8988T (cell line): ENCODE measurements around the gene MESP2.

Experiments
- DNase-seq: peaks from one replicate; pipeline ENCODE4 v3.0.0; 2011

The MESP2 gene

GRCh38 chr15:89756897-89757296 lies 19.2 kb upstream of the MESP2 start:
- no peak for DNase-seq

GRCh38 chr15:89758283-89758682 lies 17.8 kb upstream of the MESP2 start:
- no peak for DNase-seq

- no peak for DNase-seq
Observed at GRCh38 chr15:89758981-89759380, 17.2 kb upstream of the MESP2 start.

GRCh38 chr15:89759835-89760234 lies 16.3 kb upstream of the MESP2 start:
- no peak for DNase-seq

- DNase-seq, result peak; percentile 66
Observed at GRCh38 chr15:89760303-89761008, 15.7 kb upstream of the MESP2 start.

- DNase-seq, result no peak
Observed at GRCh38 chr15:89761009-89761831, 14.9 kb upstream of the MESP2 start.

- no peak for DNase-seq
Observed at GRCh38 chr15:89761929-89762328, 14.2 kb upstream of the MESP2 start.

- no peak for DNase-seq
Observed at GRCh38 chr15:89765694-89766093, 10.4 kb upstream of the MESP2 start.

- DNase-seq, result no peak
Observed at GRCh38 chr15:89766357-89767311, 9.5 kb upstream of the MESP2 start.

GRCh38 chr15:89767411-89767915 lies 8.7 kb upstream of the MESP2 start:
- no peak for DNase-seq

- no peak for DNase-seq
Observed at GRCh38 chr15:89768071-89768500, 8.0 kb upstream of the MESP2 start.

GRCh38 chr15:89769366-89769765 lies 6.8 kb upstream of the MESP2 start:
- no peak for DNase-seq

- no peak for DNase-seq
Observed at GRCh38 chr15:89770041-89770440, 6.1 kb upstream of the MESP2 start.

GRCh38 chr15:89772932-89773583 lies 3.1 kb upstream of the MESP2 start:
- no peak for DNase-seq

GRCh38 chr15:89774492-89774891 lies 1.6 kb upstream of the MESP2 start:
- no peak for DNase-seq

GRCh38 chr15:89775815-89776214 lies 317 bp upstream of the MESP2 start:
- DNase-seq, result no peak

- DNase-seq, result no peak
Observed at GRCh38 chr15:89777073-89777751, 1.1 kb downstream of the MESP2 start.

- no peak for DNase-seq
Observed at GRCh38 chr15:89777782-89778380, 1.7 kb downstream of the MESP2 start.

GRCh38 chr15:89778861-89779260 lies 2.7 kb downstream of the MESP2 start:
- no peak for DNase-seq

- no peak for DNase-seq
Observed at GRCh38 chr15:89780601-89781000, 4.5 kb downstream of the MESP2 start.

- no peak for DNase-seq
Observed at GRCh38 chr15:89781055-89781454, 4.9 kb downstream of the MESP2 start.
